NCI-H128 (cell line): ENCODE data around the gene SLC6A19.
"Not testable (repeated sequence)": the region's sequence is repeated elsewhere in the genome, so short reads cannot be mapped to it uniquely, and the experiment has no call there.

Experiments used
- DNase-seq: peaks from one replicate; lab custom pipeline; 2025; ENCODE audit not compliant: unreplicated experiment; lab: John Stamatoyannopoulos, UW

SLC6A19 gene

DNA sequence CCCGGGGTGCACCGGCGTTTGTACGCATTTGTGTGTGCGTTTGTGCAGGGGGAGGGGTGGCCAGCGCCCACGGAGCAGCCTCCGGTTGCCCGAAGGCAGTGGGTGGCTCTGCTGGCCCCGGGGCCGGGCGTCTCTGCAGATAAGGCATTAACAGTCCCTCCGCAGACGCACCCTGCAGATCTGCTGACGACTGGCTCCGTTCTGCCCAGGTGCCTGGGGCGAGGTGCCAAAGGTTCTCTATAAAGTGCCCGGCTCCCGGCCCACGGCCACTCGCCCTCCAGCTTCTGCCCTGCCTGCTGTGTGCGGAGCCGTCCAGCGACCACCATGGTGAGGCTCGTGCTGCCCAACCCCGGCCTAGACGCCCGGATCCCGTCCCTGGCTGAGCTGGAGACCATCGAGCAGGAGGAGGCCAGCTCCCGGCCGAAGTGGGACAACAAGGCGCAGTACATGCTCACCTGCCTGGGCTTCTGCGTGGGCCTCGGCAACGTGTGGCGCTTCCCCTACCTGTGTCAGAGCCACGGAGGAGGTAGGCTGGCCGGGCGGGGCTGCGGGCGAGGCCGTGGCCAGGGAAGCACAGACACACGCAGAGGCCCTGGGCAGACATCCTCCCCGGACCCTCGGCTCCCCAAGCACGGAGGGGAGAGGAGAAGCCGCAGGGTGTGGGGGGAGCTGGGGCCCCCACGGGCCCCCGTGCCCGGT is at the start of gene SLC6A19:
Gene SLC6A19 (plus strand): TSS at position 269 of the 699 bp plus-strand sequence. CDS start 56 bp downstream, at position 325.
- no peak for DNase-seq

- DNase-seq: no peak
Measured at GRCh38 chr5:1152156-1152555, 49.2 kb upstream of the SLC6A19 start.

DNA sequence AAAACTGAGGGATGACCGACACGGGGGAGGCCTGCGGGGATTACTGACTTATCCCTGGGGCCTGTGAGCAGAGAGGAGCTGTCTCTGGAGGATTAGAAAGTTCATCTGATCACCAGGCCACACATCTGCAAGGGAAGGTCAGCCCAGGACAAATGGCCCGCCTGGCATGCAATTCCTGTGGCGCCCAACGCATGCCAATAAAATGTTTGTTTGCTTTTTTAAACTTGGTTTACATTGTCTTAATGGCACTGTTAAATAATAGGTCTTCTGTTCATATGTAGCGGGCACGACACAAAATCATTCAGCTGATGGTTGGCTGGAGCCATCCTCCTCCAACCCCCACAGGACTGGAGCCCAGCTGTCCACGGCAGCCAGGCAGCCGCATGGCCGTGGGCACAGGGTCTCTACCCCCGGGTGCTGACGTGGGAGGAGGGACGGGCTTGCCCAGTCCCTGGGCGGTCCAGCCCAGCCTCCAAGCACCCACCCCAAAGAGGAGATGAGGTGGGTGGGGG is 48.6 kb upstream of the SLC6A19 start:
- DNase-seq: no peak

- DNase-seq: no peak
Measured at GRCh38 chr5:1153428-1153827, 48.0 kb upstream of the SLC6A19 start.

DNA sequence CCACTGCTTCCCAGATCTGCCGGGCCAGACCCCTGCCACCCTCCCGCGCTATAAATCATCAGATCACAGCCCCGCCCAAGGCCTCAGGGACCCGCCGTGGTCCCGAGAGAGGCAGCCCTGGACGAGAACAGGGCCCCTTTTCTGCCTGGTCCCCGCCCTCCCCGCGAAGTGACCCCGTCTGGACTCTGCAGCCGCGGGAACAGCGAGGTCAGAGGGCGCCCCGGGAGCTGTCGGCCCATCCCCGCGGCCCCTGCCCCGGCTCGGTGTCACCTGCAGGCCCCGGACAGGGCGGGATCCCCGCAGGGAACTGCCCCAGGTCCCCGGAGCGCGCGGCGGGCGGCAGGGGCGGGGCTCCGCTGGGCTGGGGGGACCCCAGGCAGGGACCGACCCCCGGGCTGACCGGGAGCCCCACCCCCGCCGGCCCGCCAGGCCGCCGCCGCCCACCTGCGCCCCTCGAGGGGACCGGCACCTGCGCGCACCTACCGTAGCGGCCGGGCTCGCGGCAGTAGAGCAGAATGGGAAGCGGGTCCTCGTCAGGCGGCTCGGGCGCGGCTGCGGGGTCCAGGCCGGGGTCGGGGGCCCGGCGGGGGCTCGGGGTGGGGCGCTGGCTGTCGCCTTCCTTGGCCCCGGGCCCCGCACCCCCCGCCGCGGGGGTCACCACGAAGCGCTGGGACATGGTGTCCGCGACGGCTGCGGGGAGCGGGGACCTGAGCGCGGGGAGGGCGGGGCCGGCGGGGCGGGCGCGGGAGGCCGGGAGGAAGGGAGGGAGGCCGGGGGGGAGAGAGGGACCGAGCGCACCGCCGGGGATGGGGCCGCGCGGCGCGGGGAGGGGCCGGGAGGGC is 46.0 kb upstream of the SLC6A19 start:
- DNase-seq: no peak

- no peak for DNase-seq
Measured at GRCh38 chr5:1156033-1156753, 45.2 kb upstream of the SLC6A19 start.

DNA sequence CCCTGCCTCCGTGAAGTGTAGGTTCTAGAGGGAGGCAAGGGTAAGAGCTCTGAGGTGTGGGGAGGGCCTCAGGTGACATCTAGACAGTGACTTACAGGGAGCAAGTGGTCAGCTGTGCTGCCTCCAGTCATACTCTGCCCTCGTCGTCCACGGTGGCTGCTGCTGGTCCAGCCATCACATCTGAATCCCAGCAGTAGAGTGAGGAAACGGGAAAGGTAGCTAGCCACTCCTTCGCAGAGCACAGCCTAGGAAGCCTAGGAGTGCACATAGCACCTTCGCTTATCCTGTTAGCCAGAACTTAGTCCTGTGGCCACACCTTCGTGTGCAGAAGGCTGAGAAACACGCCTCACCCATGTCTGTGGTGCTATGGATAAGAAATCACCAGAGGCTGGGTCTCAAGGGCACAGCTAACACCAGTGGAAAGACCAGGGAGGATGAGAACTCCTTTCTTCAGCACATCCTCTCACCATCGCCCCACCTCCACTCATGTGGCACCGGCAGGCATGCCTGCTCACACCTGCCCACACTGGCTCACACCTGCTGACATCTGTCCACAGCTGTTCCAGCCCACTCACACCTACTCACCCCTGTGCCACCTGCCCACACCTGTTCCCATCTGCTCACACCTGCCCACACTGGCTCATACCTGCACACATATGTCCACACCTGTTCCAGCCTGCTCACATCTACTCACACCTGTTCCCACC is 44.5 kb upstream of the SLC6A19 start:
- no peak for DNase-seq

GRCh38 chr5:1157461-1157986 is 43.9 kb upstream of the SLC6A19 start:
- not testable (repeated sequence) for DNase-seq

DNA sequence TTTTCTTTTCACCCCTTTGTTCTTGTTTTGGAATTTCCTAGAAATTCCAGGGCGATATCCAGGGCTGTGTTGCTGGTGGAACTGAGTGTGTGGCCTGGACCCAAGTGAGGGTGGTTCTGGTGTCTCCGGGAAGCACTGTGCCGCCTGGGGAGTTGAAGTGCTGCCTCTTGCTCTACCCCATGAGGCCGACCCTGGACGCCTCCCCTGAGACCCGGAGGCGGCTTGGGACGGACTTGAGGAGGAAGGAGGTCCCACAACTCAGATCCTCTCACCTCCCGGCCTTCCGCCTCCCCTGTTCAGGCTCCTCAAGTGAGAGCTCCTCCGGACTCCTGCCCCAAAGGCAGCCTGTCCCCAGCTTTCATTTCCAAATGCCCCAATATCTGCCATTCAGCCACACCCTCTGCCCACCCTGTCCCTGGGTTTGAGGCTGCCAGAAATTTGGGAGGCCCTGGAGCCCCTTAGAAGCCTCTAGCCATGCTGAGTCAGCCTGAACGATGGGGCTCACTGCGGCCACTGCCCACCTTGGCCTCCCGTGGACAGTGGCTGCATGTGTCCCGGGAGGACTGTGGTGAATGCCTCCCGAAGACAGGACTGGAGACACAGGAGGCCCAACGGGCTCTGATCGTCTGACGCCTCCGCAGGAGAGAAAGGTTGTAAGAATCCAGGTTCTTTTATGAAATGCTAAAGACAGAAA is 42.6 kb upstream of the SLC6A19 start:
- no peak for DNase-seq

- DNase-seq: no peak
Measured at GRCh38 chr5:1159341-1159675, 42.1 kb upstream of the SLC6A19 start.

DNA sequence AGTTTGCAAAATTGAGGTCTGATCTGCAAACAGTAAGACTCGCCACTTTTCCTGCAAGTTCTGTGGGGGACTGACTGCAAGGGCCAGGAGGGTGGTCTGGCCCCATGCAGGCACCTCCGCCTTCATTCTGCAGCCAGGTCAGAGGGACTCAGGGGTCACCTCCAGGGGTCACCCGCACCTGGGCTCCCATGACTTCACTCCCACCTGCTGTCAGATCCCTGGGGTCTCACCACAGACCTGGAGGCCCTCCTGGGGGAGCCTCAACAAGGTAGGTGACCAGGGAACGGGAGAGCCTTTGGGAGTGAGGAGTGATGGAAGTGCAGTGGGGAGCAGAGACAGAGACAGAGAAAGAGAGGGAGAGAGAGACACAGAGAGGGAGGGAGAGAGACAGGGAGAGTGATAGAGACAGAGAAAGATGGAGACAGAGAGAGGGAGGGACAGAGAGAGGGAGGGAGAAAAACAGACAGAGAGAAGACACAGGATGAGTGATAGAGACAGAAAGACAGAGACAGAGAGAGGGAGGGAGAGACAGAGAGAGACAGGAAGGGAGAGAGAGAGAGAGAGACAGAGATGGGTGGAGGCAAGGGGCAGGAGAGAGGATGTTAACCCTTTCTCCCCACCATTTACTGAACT is 41.5 kb upstream of the SLC6A19 start:
- no peak for DNase-seq

DNA sequence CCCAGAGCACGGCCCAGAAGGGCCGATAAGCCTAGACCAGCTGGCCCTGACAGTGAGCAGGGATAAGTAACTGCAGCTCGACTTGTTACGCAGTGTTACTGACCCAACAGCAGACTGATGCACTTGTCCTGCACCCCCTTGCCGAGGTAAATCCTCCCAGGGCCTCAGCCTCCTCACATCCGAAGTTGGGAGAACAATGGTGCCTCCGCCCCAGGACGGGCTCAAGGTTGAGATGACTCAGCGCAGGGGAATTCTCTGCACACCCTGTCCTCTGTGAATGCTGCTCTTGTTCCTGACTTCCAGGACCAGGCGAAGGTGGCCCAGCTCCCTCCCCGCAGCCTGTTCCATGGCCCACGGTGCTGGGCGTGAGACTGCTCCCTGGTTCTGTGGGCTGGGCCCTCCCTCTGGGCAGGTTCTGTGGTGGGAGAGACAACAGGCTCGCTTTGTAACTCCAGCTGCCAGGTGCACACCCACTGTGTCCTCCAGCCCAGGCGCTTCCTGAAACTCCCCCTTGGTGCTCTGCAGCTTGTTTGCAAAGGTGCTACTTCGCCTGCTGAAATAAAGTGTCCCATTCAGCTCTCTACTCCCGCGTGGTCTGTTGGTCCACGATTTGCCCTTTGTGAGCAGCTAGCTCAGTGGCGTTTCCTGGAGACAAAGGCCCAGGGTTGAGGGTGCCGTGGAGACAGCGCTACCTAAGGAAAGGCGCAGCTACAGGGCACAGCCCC is 40.1 kb upstream of the SLC6A19 start:
- no peak for DNase-seq

GRCh38 chr5:1161833-1162229 is 39.6 kb upstream of the SLC6A19 start:
- no peak for DNase-seq

- DNase-seq: no peak
Measured at GRCh38 chr5:1162276-1162675, 39.1 kb upstream of the SLC6A19 start.

GRCh38 chr5:1162751-1163150 is 38.6 kb upstream of the SLC6A19 start:
- no peak for DNase-seq

GRCh38 chr5:1163366-1163765 is 38.0 kb upstream of the SLC6A19 start:
- DNase-seq: no peak

- no peak for DNase-seq
Measured at GRCh38 chr5:1163879-1164278, 37.5 kb upstream of the SLC6A19 start.

DNA sequence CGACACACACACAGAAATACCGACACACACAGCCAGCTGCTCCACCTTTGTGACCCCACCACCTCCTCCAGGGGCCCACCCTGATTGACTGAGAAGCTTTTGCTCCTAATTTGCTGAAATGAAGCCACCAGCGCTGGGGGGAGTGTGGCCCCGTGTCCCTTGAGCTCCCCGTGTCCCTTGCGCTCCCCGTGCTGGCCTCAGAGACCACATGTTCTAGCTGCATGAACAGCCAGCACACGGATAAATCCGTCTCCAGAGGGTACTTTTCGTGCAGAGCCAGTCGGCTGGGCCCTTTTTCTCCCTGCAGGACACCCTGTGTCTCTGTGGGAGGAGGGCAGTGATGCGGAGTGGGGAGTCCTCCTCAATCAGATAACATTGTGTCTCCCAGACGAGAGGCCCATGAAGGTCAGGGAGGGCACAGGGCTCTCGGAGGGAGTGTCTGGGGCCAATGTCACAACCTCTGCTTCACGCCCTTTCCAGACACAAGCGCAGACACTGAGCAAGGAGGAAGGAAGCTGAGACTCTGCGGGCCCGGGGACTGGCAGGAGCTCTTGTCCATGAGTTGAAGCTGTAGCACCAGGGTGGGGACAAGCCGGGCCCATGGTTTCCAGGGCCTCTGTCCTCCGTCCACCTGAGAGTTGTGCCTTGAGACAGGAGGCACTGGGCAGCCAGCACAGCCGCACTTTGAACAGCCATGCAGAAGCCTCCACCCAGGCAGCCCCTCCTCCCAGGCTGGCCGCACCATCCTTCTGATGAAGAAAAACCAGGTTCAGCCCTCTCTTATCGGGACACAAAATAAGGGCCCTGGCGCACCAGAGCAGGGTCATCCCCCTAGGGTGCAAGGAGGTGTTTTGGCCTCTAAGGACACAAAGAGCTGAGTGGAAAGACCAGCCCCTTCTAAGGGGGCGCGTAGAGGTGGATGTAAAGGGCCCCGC is 36.4 kb upstream of the SLC6A19 start:
- DNase-seq: no peak
